ENCODE results near the gene ELAVL1.

The ELAVL1 gene

DNA sequence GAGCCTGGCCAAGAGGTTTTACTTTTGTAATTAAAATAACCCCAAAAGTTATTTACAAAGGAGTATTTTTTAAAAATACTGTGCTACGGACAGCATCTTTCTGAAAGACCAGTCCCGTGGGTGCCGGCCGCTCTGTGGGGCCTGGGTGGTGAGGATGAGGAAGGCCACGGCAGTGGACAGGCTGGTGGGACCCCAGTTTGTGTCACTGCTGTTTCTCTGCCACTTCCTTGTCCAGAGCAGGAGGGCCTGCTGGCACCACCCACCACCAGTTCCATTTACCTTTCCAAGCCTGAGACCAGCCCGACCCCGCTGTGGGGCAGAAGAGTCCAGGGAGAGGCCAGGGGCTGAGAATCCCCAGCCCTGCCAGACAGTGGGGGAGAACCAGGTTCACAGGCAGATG is 23.8 kb downstream of the ELAVL1 start:
- H3K4me3 ChIP-seq (ENCODE audit: low read depth, low read length), result no peak overlapping the region
- no peak for DNase-seq (ENCODE audit: low read depth)
- in situ Hi-C loops (cut with HindIII; ENCODE audit: low sequenced_read_pairs), result no loop called here
- TF ChIP-seq, protein P1, sequence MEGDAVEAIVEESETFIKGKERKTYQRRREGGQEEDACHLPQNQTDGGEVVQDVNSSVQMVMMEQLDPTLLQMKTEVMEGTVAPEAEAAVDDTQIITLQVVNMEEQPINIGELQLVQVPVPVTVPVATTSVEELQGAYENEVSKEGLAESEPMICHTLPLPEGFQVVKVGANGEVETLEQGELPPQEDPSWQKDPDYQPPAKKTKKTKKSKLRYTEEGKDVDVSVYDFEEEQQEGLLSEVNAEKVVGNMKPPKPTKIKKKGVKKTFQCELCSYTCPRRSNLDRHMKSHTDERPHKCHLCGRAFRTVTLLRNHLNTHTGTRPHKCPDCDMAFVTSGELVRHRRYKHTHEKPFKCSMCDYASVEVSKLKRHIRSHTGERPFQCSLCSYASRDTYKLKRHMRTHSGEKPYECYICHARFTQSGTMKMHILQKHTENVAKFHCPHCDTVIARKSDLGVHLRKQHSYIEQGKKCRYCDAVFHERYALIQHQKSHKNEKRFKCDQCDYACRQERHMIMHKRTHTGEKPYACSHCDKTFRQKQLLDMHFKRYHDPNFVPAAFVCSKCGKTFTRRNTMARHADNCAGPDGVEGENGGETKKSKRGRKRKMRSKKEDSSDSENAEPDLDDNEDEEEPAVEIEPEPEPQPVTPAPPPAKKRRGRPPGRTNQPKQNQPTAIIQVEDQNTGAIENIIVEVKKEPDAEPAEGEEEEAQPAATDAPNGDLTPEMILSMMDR (IDR thresholded peaks at IDR 0.05; ENCODE audit: low read depth, low read length, missing control alignments), result no peak

DNA sequence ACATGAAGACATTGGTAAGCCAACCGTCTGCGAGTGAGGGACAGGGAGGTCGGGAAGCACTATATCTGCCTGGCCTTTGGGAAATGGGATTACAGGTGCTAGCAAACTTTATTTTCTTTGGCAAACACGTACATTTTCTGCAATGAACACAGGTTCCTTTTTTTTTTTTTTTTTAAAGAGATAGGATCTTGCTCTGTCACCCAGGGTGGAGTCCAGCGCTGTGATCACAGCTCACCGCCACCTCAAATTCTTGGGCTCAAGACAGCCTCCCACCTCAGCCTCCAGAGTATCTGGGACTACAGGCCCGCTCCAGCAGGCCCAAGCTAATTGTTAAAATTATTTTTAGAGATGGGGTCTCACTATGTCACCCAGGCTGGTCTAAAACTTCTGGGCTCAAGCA is 24.2 kb downstream of the ELAVL1 start:
- in situ Hi-C loops (cut with HindIII; ENCODE audit: low sequenced_read_pairs), result no loop called here
- no peak for DNase-seq (ENCODE audit: low read depth)
- TF ChIP-seq, protein P1 (IDR thresholded peaks at IDR 0.05; ENCODE audit: low read depth, low read length, missing control alignments), result no peak
- H3K4me3 ChIP-seq (ENCODE audit: low read depth, low read length), result no peak overlapping the region

DNA sequence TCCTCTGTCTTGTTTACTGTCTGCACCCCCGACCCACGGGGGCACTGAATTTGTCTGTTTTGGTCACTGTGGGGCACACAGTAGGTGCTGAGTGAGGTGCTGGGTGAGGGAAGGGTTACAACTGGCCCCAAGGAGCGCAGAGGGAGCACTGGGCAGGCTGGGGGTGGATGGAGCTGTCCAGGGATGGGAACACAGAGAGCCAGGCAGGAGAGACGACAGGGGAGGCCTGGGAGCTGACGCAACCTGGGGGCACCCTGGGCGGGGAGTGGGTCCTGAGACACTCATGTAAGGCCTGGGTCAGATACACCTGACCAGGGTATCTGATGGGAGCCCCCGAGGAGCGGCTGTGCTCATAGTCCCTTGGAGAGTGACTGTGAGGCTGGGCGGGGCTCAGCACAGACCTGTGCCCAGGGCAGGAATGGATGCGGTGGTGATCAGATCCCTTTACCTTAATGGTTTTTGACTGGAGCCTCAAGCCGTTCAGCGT is 24.8 kb downstream of the ELAVL1 start:
- DNase-seq (ENCODE audit: low read depth), result no peak
- in situ Hi-C loops (cut with HindIII; ENCODE audit: low sequenced_read_pairs), result no loop called here
- TF ChIP-seq, protein P1 (IDR thresholded peaks at IDR 0.05; ENCODE audit: low read depth, low read length, missing control alignments), result no peak
- no peak overlapping the region for H3K4me3 ChIP-seq (ENCODE audit: low read depth, low read length)

- TF ChIP-seq, protein P1 (IDR thresholded peaks at IDR 0.05; ENCODE audit: low read depth, low read length, missing control alignments), result no peak
- in situ Hi-C loops (cut with HindIII; ENCODE audit: low sequenced_read_pairs), result no loop called here
- no peak for DNase-seq (ENCODE audit: low read depth)
- no peak overlapping the region for H3K4me3 ChIP-seq (ENCODE audit: low read depth, low read length)
Observed at GRCh38 chr19:7980168-7980567, 25.3 kb downstream of the ELAVL1 start.

DNA sequence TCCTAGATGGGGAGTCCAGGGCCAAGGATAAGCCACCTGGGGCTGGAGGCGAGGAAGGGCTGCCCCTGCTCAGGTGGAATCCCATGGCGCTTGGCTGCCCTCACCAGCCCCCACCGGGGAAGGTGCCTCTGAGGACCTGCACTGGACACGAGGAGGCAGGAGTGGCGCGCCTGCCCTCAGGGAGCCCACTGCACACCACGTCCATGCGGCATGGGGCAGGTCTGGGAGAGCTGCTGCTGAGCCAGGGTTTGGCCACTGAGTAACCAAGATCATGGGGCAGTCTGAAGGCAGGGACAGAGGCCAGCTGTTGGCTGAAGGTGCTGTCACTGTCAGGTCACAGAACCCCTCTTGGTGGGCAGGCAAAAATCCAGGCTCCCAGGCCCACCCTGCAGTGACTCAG is 25.9 kb downstream of the ELAVL1 start:
- in situ Hi-C loops (cut with HindIII; ENCODE audit: low sequenced_read_pairs), result no loop called here
- H3K4me3 ChIP-seq (ENCODE audit: low read depth, low read length), result no peak overlapping the region
- TF ChIP-seq, protein P1 (IDR thresholded peaks at IDR 0.05; ENCODE audit: low read depth, low read length, missing control alignments), result no peak
- no peak for DNase-seq (ENCODE audit: low read depth)

GRCh38 chr19:7979011-7979410 is 26.4 kb downstream of the ELAVL1 start:
- H3K4me3 ChIP-seq (ENCODE audit: low read depth, low read length), result no peak overlapping the region
- in situ Hi-C loops (cut with HindIII; ENCODE audit: low sequenced_read_pairs), result no loop called here
- TF ChIP-seq, protein P1 (IDR thresholded peaks at IDR 0.05; ENCODE audit: low read depth, low read length, missing control alignments), result no peak
- no peak for DNase-seq (ENCODE audit: low read depth)

Data from astrocyte of the cerebellum (primary cell).